Measurements from ENCODE around the gene SPATA33.
"Not testable (repeated sequence)": the region's sequence is repeated elsewhere in the genome, so short reads cannot be mapped to it uniquely, and the experiment has no call there.

- TF ChIP-seq EZH2 (IDR thresholded peaks at IDR 0.05; ENCODE audit: borderline replicate concordance, control insufficient read depth, low read depth, low read length); SP1 (IDR thresholded peaks at IDR 0.05; ENCODE audit: low read depth, low read length); CTCF (IDR thresholded peaks at IDR 0.05 in 2 of 3, conservative IDR thresholded peaks at IDR 0.05 in 1 of 3; ENCODE audit: control insufficient read depth in 2 of 3, extremely low read depth in 1 of 3, insufficient read depth in 1 of 3, low read depth in 3 of 3, low read length in 3 of 3); PAX8 (IDR thresholded peaks at IDR 0.05); ZNF384 (IDR thresholded peaks at IDR 0.05; ENCODE audit: borderline replicate concordance, low read depth, low read length); MYC (IDR thresholded peaks at IDR 0.05; ENCODE audit: insufficient read depth, insufficient read length, insufficient replicate concordance, low read length, severe bottlenecking): not testable (repeated sequence)
These were observed 37.1 kb downstream of the SPATA33 start for GRCh38 chr16:89694784-89695085.

Measured in GM12878 (cell line).